Gastrocnemius medialis (tissue), 4 donors: ENCODE data around the gene BCAR1. TPM values are rescaled to one million over a fixed set of nuclear protein-coding genes. Genes with fewer than 3 reads are reported as not detected.
"Not testable (repeated sequence)": the region's sequence is repeated elsewhere in the genome, so short reads cannot be mapped to it uniquely, and the experiment has no call there.

Source experiments
- ATAC-seq, 2 donors: fragments of 150-250 bp; one replicate each; pipeline ENCODE4 v1.9.1; 2016
- DNase-seq, 2 donors: peaks; one replicate each; pipeline ENCODE4 v3.0.0-alpha.2; 2019
- H3K27ac ChIP-seq, 4 donors: fragments of 200-600 bp; sonication (generic); 1 replicate in 1 of 4; 2 replicates in 3 of 4; pipeline ENCODE4 v1.5.1; 2016 to 2018; ENCODE audit warnings: mild to moderate bottlenecking in 2 of 4, moderate library complexity in 1 of 4
- H3K27me3 ChIP-seq, 3 donors: fragments of 200-600 bp; sonication (generic) in 2 of 3; 1 replicate in 1 of 3; 2 replicates in 2 of 3; pipeline versions ENCODE4 v1.5.1 to v1.6.0; 2016 to 2019; ENCODE audit warnings: mild to moderate bottlenecking in 1 of 3, moderate library complexity in 1 of 3
- H3K36me3 ChIP-seq, 2 donors: fragments of 200-600 bp; sonication (generic) in 1 of 2; one replicate each; pipeline ENCODE4 v1.5.1; 2017 to 2018
- H3K4me1 ChIP-seq, 2 donors: fragments of 200-600 bp; sonication (generic) in 1 of 2; one replicate each; pipeline ENCODE4 v1.5.1; 2016 to 2017; ENCODE audit warnings: mild to moderate bottlenecking in 2 of 2
- H3K4me3 ChIP-seq, 4 donors: fragments of 200-600 bp; sonication (generic) in 3 of 4; 1 replicate in 1 of 4; 2 replicates in 3 of 4; pipeline ENCODE4 v1.5.1; 2016 to 2019; ENCODE audit warnings: mild to moderate bottlenecking in 2 of 4
- H3K9me3 ChIP-seq, 3 donors: fragments of 200-600 bp; sonication (generic) in 2 of 3; 1 replicate in 1 of 3; 2 replicates in 2 of 3; pipeline ENCODE4 v1.5.1; 2016 to 2019
- POLR2A ChIP-seq, 2 donors: fragments of 450-650 bp; IDR thresholded peaks; one replicate each; pipeline ENCODE4 v1.6.1; 2017; ENCODE audit warnings: antibody characterized with exemption in 2 of 2, mild to moderate bottlenecking in 2 of 2, moderate library complexity in 2 of 2
- in situ Hi-C, 4 donors: fragments of 200-750 bp; cut with MboI; loops; one replicate each; pipeline versions ENCODE4 v1.15.0 to v1.8.0; 2017; ENCODE audit warnings: low sequenced_read_pairs in 4 of 4
- intact Hi-C: fragments of 100-400 bp; cut with DNase I; formaldehyde crosslinking; loops from one replicate; pipeline ENCODE4 v1.15.1; 2023; ENCODE audit warnings: low total_unique reads
- total RNA-seq, 4 donors: library from RNA; depleted of rRNA; stranded (reverse); fragments of >200 nt; gene quantifications; one replicate each; pipeline versions ENCODE4 v1.1.0 to v1.2.3, GENCODE V29; 2016
- TF ChIP-seq, protein P1 (sequence below), 5 experiments: fragments of 450-650 bp in 3 of 5; fragments of 200-600 bp in 2 of 5; sonication (generic) in 2 of 5; IDR thresholded peaks in 4 of 5; conservative IDR thresholded peaks in 1 of 5; 1 replicate in 4 of 5; 2 replicates in 1 of 5; pipeline ENCODE4 v1.5.1; 2016 to 2019; ENCODE audit warnings: antibody characterized with exemption in 5 of 5, mild to moderate bottlenecking in 3 of 5, moderate library complexity in 3 of 5

Gene BCAR1
- total RNA-seq, 4 donors from 2014 or later: 101 to 153 (median 145) TPM

DNA sequence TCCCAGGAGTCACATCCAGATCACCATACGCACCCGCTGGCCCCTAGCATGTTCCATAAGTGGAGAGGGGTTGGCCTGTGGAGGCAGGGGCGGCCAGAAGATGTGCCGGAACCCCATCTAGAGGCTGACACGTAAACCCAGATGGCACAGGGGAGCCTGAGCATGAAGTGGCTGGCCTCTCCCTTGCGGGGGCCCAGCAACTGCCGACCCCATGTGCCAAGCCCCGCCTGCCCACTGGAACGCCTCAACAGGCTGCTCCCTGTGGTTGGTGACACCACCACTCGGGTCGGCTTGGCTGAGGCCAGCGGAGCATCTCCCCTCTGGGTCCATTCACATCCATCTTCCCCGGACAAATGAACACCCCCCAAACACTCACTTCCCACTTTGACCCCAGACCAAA is 9.5 kb downstream of the BCAR1 start:
- H3K4me1 ChIP-seq: peaks cover 76 to 80% of the 10 kb centered on the region in 2 donors
- intact Hi-C loops (no loop called here), in situ Hi-C loops (no loop called here)

GRCh38 chr16:75241412-75241811 is 10.0 kb downstream of the BCAR1 start:
- H3K9me3 ChIP-seq: no peaks in the 10 kb centered on the region
- intact Hi-C loops (no loop called here), in situ Hi-C loops (no loop called here)
- ATAC-seq (no peak), DNase-seq (no peak)
- no peak overlapping the region for H3K4me3 ChIP-seq
- no peaks in the 10 kb centered on the region for H3K27me3 ChIP-seq
- TF ChIP-seq, protein P1, sequence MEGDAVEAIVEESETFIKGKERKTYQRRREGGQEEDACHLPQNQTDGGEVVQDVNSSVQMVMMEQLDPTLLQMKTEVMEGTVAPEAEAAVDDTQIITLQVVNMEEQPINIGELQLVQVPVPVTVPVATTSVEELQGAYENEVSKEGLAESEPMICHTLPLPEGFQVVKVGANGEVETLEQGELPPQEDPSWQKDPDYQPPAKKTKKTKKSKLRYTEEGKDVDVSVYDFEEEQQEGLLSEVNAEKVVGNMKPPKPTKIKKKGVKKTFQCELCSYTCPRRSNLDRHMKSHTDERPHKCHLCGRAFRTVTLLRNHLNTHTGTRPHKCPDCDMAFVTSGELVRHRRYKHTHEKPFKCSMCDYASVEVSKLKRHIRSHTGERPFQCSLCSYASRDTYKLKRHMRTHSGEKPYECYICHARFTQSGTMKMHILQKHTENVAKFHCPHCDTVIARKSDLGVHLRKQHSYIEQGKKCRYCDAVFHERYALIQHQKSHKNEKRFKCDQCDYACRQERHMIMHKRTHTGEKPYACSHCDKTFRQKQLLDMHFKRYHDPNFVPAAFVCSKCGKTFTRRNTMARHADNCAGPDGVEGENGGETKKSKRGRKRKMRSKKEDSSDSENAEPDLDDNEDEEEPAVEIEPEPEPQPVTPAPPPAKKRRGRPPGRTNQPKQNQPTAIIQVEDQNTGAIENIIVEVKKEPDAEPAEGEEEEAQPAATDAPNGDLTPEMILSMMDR (IDR thresholded peaks at IDR 0.05 in 4 of 5, conservative IDR thresholded peaks at IDR 0.05 in 1 of 5): no peak
- no peak for TF ChIP-seq POLR2A (IDR thresholded peaks at IDR 0.05)
- H3K27ac ChIP-seq: peak overlapping the region; percentile 53 to 99 (median 98)
- peaks cover 0 to 14% of the 10 kb centered on the region in 2 donors for H3K36me3 ChIP-seq
- peaks cover 71 to 76% of the 10 kb centered on the region in 2 donors for H3K4me1 ChIP-seq

More for the DNA sequence above, 9.5 kb downstream of the BCAR1 start:
- TF ChIP-seq, protein P1 (IDR thresholded peaks at IDR 0.05 in 4 of 5, conservative IDR thresholded peaks at IDR 0.05 in 1 of 5): no peak
- TF ChIP-seq POLR2A (IDR thresholded peaks at IDR 0.05): no peak
- no peaks in the 10 kb centered on the region for H3K27me3 ChIP-seq
- peaks cover 0 to 14% of the 10 kb centered on the region in 2 donors for H3K36me3 ChIP-seq
- ATAC-seq (no peak), DNase-seq (no peak)
- H3K9me3 ChIP-seq: no peaks in the 10 kb centered on the region
- H3K27ac ChIP-seq: peak overlapping the region; percentile 53 to 99 (median 98)
- H3K4me3 ChIP-seq: no peak overlapping the region

- peak overlapping the region; percentile 90 to 97 (median 93) for H3K27ac ChIP-seq
- DNase-seq, intact Hi-C loops, H3K27me3 ChIP-seq, ATAC-seq, H3K4me3 ChIP-seq, in situ Hi-C loops, H3K9me3 ChIP-seq: not testable (repeated sequence)
- H3K36me3 ChIP-seq: peaks cover 0 to 15% of the 10 kb centered on the region in 2 donors
- H3K4me1 ChIP-seq: peaks cover 63 to 70% of the 10 kb centered on the region in 2 donors
Measured at GRCh38 chr16:75240633-75241032, 10.8 kb downstream of the BCAR1 start.

- intact Hi-C loops (loop anchor here (2.0 kb wide), 1 partner anchor 25 kb away; no protein-coding TSS in a partner anchor), in situ Hi-C loops (no loop called here)
- no peaks in the 10 kb centered on the region for H3K9me3 ChIP-seq
- peak overlapping the region; percentile 90 to 97 (median 93) for H3K27ac ChIP-seq
- ATAC-seq (no peak), DNase-seq (peak in 1 of 2 donors; percentile 25)
- H3K27me3 ChIP-seq: no peaks in the 10 kb centered on the region
- H3K4me1 ChIP-seq: peaks cover 54 to 66% of the 10 kb centered on the region in 2 donors
- H3K36me3 ChIP-seq: peaks cover 0 to 25% of the 10 kb centered on the region in 2 donors
- H3K4me3 ChIP-seq: no peak overlapping the region
- TF ChIP-seq, protein P1 (IDR thresholded peaks at IDR 0.05 in 4 of 5, conservative IDR thresholded peaks at IDR 0.05 in 1 of 5): no peak
- TF ChIP-seq POLR2A (IDR thresholded peaks at IDR 0.05): no peak
Measured at GRCh38 chr16:75239542-75240122, 11.8 kb downstream of the BCAR1 start.

- intact Hi-C loops: loop anchor here (1.0 to 2.0 kb wide), 3 partner anchors 15 to 66 kb away; no protein-coding TSS in a partner anchor
- no peaks in the 10 kb centered on the region for H3K27me3 ChIP-seq
- in situ Hi-C loops: no loop called here
- DNase-seq (no peak), ATAC-seq (peak; percentile 53 to 55)
- no peak for TF ChIP-seq POLR2A (IDR thresholded peaks at IDR 0.05)
- TF ChIP-seq, protein P1 (IDR thresholded peaks at IDR 0.05 in 4 of 5, conservative IDR thresholded peaks at IDR 0.05 in 1 of 5): peak; percentile 24 to 45 (median 30)
- peak overlapping the region; percentile 90 to 97 (median 93) for H3K27ac ChIP-seq
- no peak overlapping the region for H3K4me3 ChIP-seq
- H3K9me3 ChIP-seq: no peaks in the 10 kb centered on the region
- H3K4me1 ChIP-seq: peaks cover 54 to 66% of the 10 kb centered on the region in 2 donors
- H3K36me3 ChIP-seq: peaks cover 0 to 29% of the 10 kb centered on the region in 2 donors
Measured at GRCh38 chr16:75238853-75239541, 12.4 kb downstream of the BCAR1 start.
